Measurements from ENCODE around the gene GTF3C5.
"Not testable (repeated sequence)": the region's sequence is repeated elsewhere in the genome, so short reads cannot be mapped to it uniquely, and the experiment has no call there.

Gene GTF3C5

GRCh38 chr9:133089271-133089671, 58.5 kb downstream of the GTF3C5 start:
- DNase-seq (ENCODE audit: low read depth in 2 of 2) = no peak

GRCh38 chr9:133090187-133090586, 59.4 kb downstream of the GTF3C5 start:
- DNase-seq (ENCODE audit: low read depth in 2 of 2) = no peak

- no peak for DNase-seq (ENCODE audit: low read depth in 2 of 2)
Measured at GRCh38 chr9:133090752-133091385, 60.1 kb downstream of the GTF3C5 start.

GRCh38 chr9:133094351-133094750, 63.6 kb downstream of the GTF3C5 start:
- not testable (repeated sequence) for DNase-seq (ENCODE audit: low read depth in 2 of 2)

GRCh38 chr9:133094842-133095393, 64.1 kb downstream of the GTF3C5 start:
- no peak for DNase-seq (ENCODE audit: low read depth in 2 of 2)

- no peak for DNase-seq (ENCODE audit: low read depth in 2 of 2)
Measured at GRCh38 chr9:133098104-133098754, 67.4 kb downstream of the GTF3C5 start.

GRCh38 chr9:133098871-133099270, 68.1 kb downstream of the GTF3C5 start:
- no peak for DNase-seq (ENCODE audit: low read depth in 2 of 2)

GRCh38 chr9:133099726-133100505, 69.1 kb downstream of the GTF3C5 start:
- no peak for DNase-seq (ENCODE audit: low read depth in 2 of 2)

GRCh38 chr9:133100506-133101355, 69.9 kb downstream of the GTF3C5 start:
- DNase-seq (ENCODE audit: low read depth in 2 of 2) = no peak

- DNase-seq (ENCODE audit: low read depth in 2 of 2) = no peak
Measured at GRCh38 chr9:133101356-133102189, 70.8 kb downstream of the GTF3C5 start.

- no peak for DNase-seq (ENCODE audit: low read depth in 2 of 2)
Measured at GRCh38 chr9:133102190-133103021, 71.6 kb downstream of the GTF3C5 start.

GRCh38 chr9:133103183-133103986, 72.6 kb downstream of the GTF3C5 start:
- DNase-seq (ENCODE audit: low read depth in 2 of 2) = peak in 1 of 2 donors; percentile 27

- DNase-seq (ENCODE audit: low read depth in 2 of 2) = no peak
Measured at GRCh38 chr9:133103987-133104505, 73.2 kb downstream of the GTF3C5 start.

- DNase-seq (ENCODE audit: low read depth in 2 of 2) = no peak
Measured at GRCh38 chr9:133104718-133105460, 74.1 kb downstream of the GTF3C5 start.

- DNase-seq (ENCODE audit: low read depth in 2 of 2) = no peak
Measured at GRCh38 chr9:133105461-133105770, 74.6 kb downstream of the GTF3C5 start.

GRCh38 chr9:133106511-133107244, 75.9 kb downstream of the GTF3C5 start:
- DNase-seq (ENCODE audit: low read depth in 2 of 2) = no peak

GRCh38 chr9:133107245-133107722, 76.5 kb downstream of the GTF3C5 start:
- no peak for DNase-seq (ENCODE audit: low read depth in 2 of 2)
